Transverse colon (tissue), 4 donors: Measurements from ENCODE around the gene GMDS.

Experiments
- EP300 ChIP-seq: sonication (generic); formaldehyde crosslinking; IDR thresholded peaks from one replicate; pipeline ENCODE4 v1.6.1; 2017; ENCODE audit warnings: antibody characterized with exemption, low read depth
- POLR2AphosphoS5 ChIP-seq, 3 donors: sonication (generic); formaldehyde crosslinking; IDR thresholded peaks; one replicate each; pipeline ENCODE4 v1.6.1; 2016; ENCODE audit warnings: antibody characterized with exemption in 3 of 3
- TF ChIP-seq, protein P1 (sequence below), 5 experiments: fragments of 200-600 bp in 3 of 5; fragments of 450-650 bp in 2 of 5; sonication (generic) in 3 of 5; IDR thresholded peaks; 1 replicate in 2 of 5; 2 replicates in 3 of 5; pipeline ENCODE4 v1.5.1; 2016 to 2017; ENCODE audit warnings: antibody characterized with exemption in 5 of 5, inconsistent platforms in 3 of 5, mild to moderate bottlenecking in 2 of 5, moderate library complexity in 1 of 5

DNA sequence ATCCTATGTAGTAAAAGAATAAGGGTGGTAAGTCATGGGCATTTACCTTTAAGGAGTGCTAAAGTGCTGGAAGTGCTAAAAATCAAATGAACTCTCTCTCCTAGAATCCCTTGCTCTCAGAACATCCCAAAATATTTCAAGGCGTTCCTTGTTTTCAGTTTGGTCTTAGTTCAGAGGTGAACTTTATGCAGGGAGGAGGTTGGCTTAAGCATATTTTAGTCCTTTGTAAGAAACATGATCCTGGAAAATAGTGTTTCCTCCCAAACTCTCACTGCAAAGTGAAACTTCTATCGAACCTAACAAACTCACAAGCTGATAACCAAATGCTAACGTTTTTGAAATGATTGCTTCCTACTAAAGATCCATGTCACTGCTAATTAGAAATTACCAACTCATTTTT lies 404.3 kb downstream of the GMDS start:
- TF ChIP-seq, protein P1, sequence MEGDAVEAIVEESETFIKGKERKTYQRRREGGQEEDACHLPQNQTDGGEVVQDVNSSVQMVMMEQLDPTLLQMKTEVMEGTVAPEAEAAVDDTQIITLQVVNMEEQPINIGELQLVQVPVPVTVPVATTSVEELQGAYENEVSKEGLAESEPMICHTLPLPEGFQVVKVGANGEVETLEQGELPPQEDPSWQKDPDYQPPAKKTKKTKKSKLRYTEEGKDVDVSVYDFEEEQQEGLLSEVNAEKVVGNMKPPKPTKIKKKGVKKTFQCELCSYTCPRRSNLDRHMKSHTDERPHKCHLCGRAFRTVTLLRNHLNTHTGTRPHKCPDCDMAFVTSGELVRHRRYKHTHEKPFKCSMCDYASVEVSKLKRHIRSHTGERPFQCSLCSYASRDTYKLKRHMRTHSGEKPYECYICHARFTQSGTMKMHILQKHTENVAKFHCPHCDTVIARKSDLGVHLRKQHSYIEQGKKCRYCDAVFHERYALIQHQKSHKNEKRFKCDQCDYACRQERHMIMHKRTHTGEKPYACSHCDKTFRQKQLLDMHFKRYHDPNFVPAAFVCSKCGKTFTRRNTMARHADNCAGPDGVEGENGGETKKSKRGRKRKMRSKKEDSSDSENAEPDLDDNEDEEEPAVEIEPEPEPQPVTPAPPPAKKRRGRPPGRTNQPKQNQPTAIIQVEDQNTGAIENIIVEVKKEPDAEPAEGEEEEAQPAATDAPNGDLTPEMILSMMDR (IDR thresholded peaks at IDR 0.05), result no peak
- TF ChIP-seq POLR2AphosphoS5 (IDR thresholded peaks at IDR 0.05) (no peak), EP300 (no peak)
